GM12878 (cell line): ENCODE results near the gene CCDC3. TPM values are rescaled to one million over a fixed set of nuclear protein-coding genes. Genes with fewer than 3 reads are reported as not detected.

Experiments used
- ATAC-seq: fragments of 200-7000 bp; cut with Tn5 transposase; 3 replicates; pipeline ENCODE4 v1.9.1; 2020; ENCODE audit warnings: mild to moderate bottlenecking, moderate library complexity
- BruUV-seq: library from RNA; stranded (reverse); fragments of 400-500 nt; replicated peaks from 2 replicates; lab custom pipeline; 2021; lab: Mats Ljungman, UMichigan
- CTCF ChIA-PET: fragments of 300-600 bp; sonication (Branson Sonifier 250); formaldehyde crosslinking; extraction: SDS; loops from one replicate; lab custom pipeline; 2021; ENCODE audit warnings: inconsistent platforms; lab: Yijun Ruan, JAX
- POLR2A ChIA-PET: fragments of 350-600 bp; formaldehyde crosslinking; extraction: SDS; loops from one replicate; lab custom pipeline; 2021; ENCODE audit warnings: inconsistent platforms; lab: Charles Lee
- RAD21 ChIA-PET: fragments of 300-600 bp; sonication (Branson Sonifier 250); formaldehyde crosslinking; loops from one replicate; lab custom pipeline; 2023; ENCODE audit warnings: antibody characterized with exemption; ENCODE audit not compliant: unreplicated experiment; lab: Charles Lee
- SMC1A ChIA-PET: fragments of 300-600 bp; sonication (Branson Sonifier 250); formaldehyde crosslinking; loops from one replicate; lab custom pipeline; 2023; ENCODE audit not compliant: unreplicated experiment, uncharacterized antibody; lab: Charles Lee
- DNase-seq: peaks from one replicate; pipeline ENCODE4 v3.0.0-alpha.2; 2011; ENCODE audit warnings: low read depth, low spot score
- FAIRE-seq: peaks from 3 replicates; lab custom pipeline; 2011; peaks lifted over from hg19 to GRCh38; lab: Jason Lieb, UNC
- H2AFZ ChIP-seq: 2 replicates; pipeline ENCODE4 v1.6.0; 2011; ENCODE audit warnings: low read depth, low read length, control low read depth; ENCODE audit not compliant: control insufficient read depth
- H3K27ac ChIP-seq: 2 replicates; pipeline ENCODE4 v1.5.1; 2011; ENCODE audit warnings: control low read depth; ENCODE audit not compliant: control insufficient read depth, insufficient read depth
- H3K27me3 ChIP-seq, 2 experiments: replicated peaks in 1 of 2; 2 replicates each; pipeline versions ENCODE4 v1.6.0 to v1.6.1; 2011; ENCODE audit warnings: low read length in 1 of 2; ENCODE audit not compliant: control insufficient read depth in 2 of 2, insufficient read depth in 2 of 2
- H3K36me3 ChIP-seq, 2 experiments: 2 replicates each; pipeline ENCODE4 v1.5.1; 2011; ENCODE audit warnings: low read length in 1 of 2; ENCODE audit not compliant: control insufficient read depth in 2 of 2, insufficient read depth in 2 of 2
- H3K4me1 ChIP-seq: 2 replicates; pipeline ENCODE4 v1.6.1; 2011; ENCODE audit warnings: mild to moderate bottlenecking, low read length, moderate library complexity, mixed read lengths; ENCODE audit not compliant: control insufficient read depth, insufficient read depth
- H3K4me2 ChIP-seq: 2 replicates; pipeline ENCODE4 v1.6.0; 2011; ENCODE audit warnings: control low read depth; ENCODE audit not compliant: control insufficient read depth, insufficient read depth
- H3K4me3 ChIP-seq: fragments of 200-600 bp; sonication (generic); 2 replicates; pipeline ENCODE4 v1.5.1; 2016
- H3K79me2 ChIP-seq: 2 replicates; pipeline ENCODE4 v1.6.0; 2011; ENCODE audit warnings: low read length; ENCODE audit not compliant: control insufficient read depth, insufficient read depth
- H3K9ac ChIP-seq: 2 replicates; pipeline ENCODE4 v1.8.0; 2011; ENCODE audit warnings: low read length, control low read depth, mixed read lengths; ENCODE audit not compliant: control insufficient read depth, insufficient read depth
- H3K9me3 ChIP-seq: replicated peaks from 3 replicates; pipeline ENCODE4 v1.5.1; 2011; ENCODE audit warnings: mild to moderate bottlenecking, low read length; ENCODE audit not compliant: control insufficient read depth, insufficient read depth
- H4K20me1 ChIP-seq: 2 replicates; pipeline ENCODE4 v1.6.0; 2011; ENCODE audit not compliant: control insufficient read depth, insufficient read depth
- CHD2 ChIP-seq: IDR thresholded peaks from 2 replicates; pipeline ENCODE4 v1.6.1; 2011; ENCODE audit warnings: low read depth, low read length, improper control_type of control experiment, borderline replicate concordance
- EED ChIP-seq: sonication (generic); IDR thresholded peaks from 2 replicates; pipeline ENCODE4 v1.6.1; 2016; ENCODE audit warnings: antibody characterized with exemption, low read depth
- IRF4 ChIP-seq: IDR thresholded peaks from 2 replicates; pipeline ENCODE4 v1.6.1; 2011; ENCODE audit warnings: low read depth, low read length
- LARP7 ChIP-seq: fragments of 450-650 bp; IDR thresholded peaks from 2 replicates; pipeline ENCODE4 v1.6.1; 2017; ENCODE audit warnings: mild to moderate bottlenecking
- MTA3 ChIP-seq: IDR thresholded peaks from 2 replicates; pipeline ENCODE4 v1.6.1; 2012; ENCODE audit warnings: low read length, inconsistent platforms, borderline replicate concordance
- NFXL1 ChIP-seq: fragments of 450-650 bp; IDR thresholded peaks from 2 replicates; pipeline ENCODE4 v1.6.1; 2017; ENCODE audit warnings: antibody characterized with exemption, mild to moderate bottlenecking, borderline replicate concordance
- SPI1 ChIP-seq: IDR thresholded peaks from 2 replicates; pipeline ENCODE4 v1.6.1; 2011; ENCODE audit warnings: low read depth, mild to moderate bottlenecking, low read length, moderate library complexity, borderline replicate concordance; ENCODE audit not compliant: insufficient read depth
- TAF1 ChIP-seq: IDR thresholded peaks from 2 replicates; pipeline ENCODE4 v1.6.1; 2011; ENCODE audit warnings: mild to moderate bottlenecking, low read depth, low read length, borderline replicate concordance
- TARDBP ChIP-seq: IDR thresholded peaks from 2 replicates; pipeline ENCODE4 v1.6.1; 2016; ENCODE audit warnings: borderline replicate concordance
- USF2 ChIP-seq: IDR thresholded peaks from 2 replicates; pipeline ENCODE4 v1.6.1; 2011; ENCODE audit warnings: low read depth, low read length, improper control_type of control experiment, borderline replicate concordance
- YBX1 ChIP-seq: fragments of 450-650 bp; IDR thresholded peaks from 2 replicates; pipeline ENCODE4 v1.6.1; 2016; ENCODE audit warnings: antibody characterized with exemption
- YY1 ChIP-seq: IDR thresholded peaks from 2 replicates; pipeline ENCODE4 v1.6.1; 2011; ENCODE audit warnings: low read depth, mild to moderate bottlenecking, low read length
- ZNF207 ChIP-seq: fragments of 450-650 bp; IDR thresholded peaks from 2 replicates; pipeline ENCODE4 v1.6.1; 2014; ENCODE audit warnings: antibody characterized with exemption, mild to moderate bottlenecking, borderline replicate concordance
- ZNF24 ChIP-seq: fragments of 450-650 bp; IDR thresholded peaks from 2 replicates; pipeline ENCODE4 v1.6.1; 2017; ENCODE audit warnings: antibody characterized with exemption, mild to moderate bottlenecking
- WGBS: methylation state at CpG from one replicate; pipeline ENCODE4 v1.1.6; 2016; ENCODE audit warnings: low lambda C conversion rate; ENCODE audit not compliant: insufficient replicate concordance, insufficient coverage; ENCODE audit errors: missing lambda C conversion rate; 5-methylcytosine and 5-hydroxymethylcytosine counted together
- in situ Hi-C: fragments of 300-500 bp; cut with MboI; formaldehyde crosslinking; loops from 9 replicates; pipeline ENCODE4 v1.14.3; 2018; ENCODE audit warnings: mixed read lengths
- intact Hi-C: fragments of 100-400 bp; cut with micrococcal nuclease; formaldehyde crosslinking; loops from one replicate; pipeline ENCODE4 v1.14.2; 2022; ENCODE audit not compliant: unreplicated experiment
- polyA plus RNA-seq, 11 experiments: library from polyadenylated mRNA; depleted of rRNA in 4 of 11; unstranded in 6 of 11; stranded (reverse) in 5 of 11; fragments of >200 nt; fragmentation: Nextera tagmentation in 4 of 11; fragmentation: Illumina TruSeq in 1 of 11; extraction: Ambion mirVana in 4 of 11; extraction: Trizol in 1 of 11; gene quantifications; 1 replicate in 1 of 11; 2 replicates in 10 of 11; pipeline versions ENCODE4 v1.2.1 to v1.2.3, GENCODE V29; 2011 to 2016; ENCODE audit warnings: inconsistent platforms in 2 of 11, missing spikeins in 2 of 11, low read depth in 1 of 11
- total RNA-seq, 4 experiments: library from RNA; depleted of rRNA in 3 of 4; stranded (reverse); fragments of >200 nt in 3 of 4; fragmentation: Illumina TruSeq in 1 of 4; extraction: Trizol in 1 of 4; gene quantifications; 2 replicates each; pipeline versions ENCODE4 v1.2.1 to v1.2.3, GENCODE V29; 2013 to 2021
- TF ChIP-seq, protein P1 (sequence below): IDR thresholded peaks from 2 replicates; pipeline ENCODE4 v1.6.1; 2012; ENCODE audit warnings: mild to moderate bottlenecking, low read depth, low read length
- TF ChIP-seq, protein P2 (sequence below): IDR thresholded peaks from 2 replicates; pipeline ENCODE4 v1.6.1; 2012; ENCODE audit warnings: low read depth, low read length, improper control_type of control experiment

The CCDC3 gene
- total and polyA plus RNA-seq, 10 of the 15 experiments (the other 5 are each of a cell fraction or from before 2014, with no cell fraction given), result 0.08 TPM; not detected in 9

GRCh38 chr10:12896251-12896650 is 105.3 kb downstream of the CCDC3 start:
- no peak overlapping the region for H3K4me3 ChIP-seq
- ChIA-PET POLR2A (no interaction called here), SMC1A (no interaction called here), CTCF (no interaction called here), RAD21 (no interaction called here)
- ATAC-seq, result no peak
- in situ Hi-C loops (no loop called here), intact Hi-C loops (no loop called here)
- H3K4me2 ChIP-seq, result no peak overlapping the region
- no peak for DNase-seq
- 78% methylated on average over 5 of the region's 5 CpGs for WGBS
- no peaks in the 10 kb centered on the region for H3K4me1 ChIP-seq
- H3K79me2 ChIP-seq, result no peaks in the 10 kb centered on the region
- H3K27me3 ChIP-seq, result no peaks in the 10 kb centered on the region
- no peak overlapping the region for H3K27ac ChIP-seq
- H3K36me3 ChIP-seq, result no peaks in the 10 kb centered on the region
- no peak overlapping the region for H2AFZ ChIP-seq
- no peak for FAIRE-seq
- no peak overlapping the region for H3K9ac ChIP-seq
- TF ChIP-seq YBX1, result no peak
- TF ChIP-seq NFXL1, result no peak
- TF ChIP-seq SPI1, result no peak
- no peak for TF ChIP-seq ZNF24
- TF ChIP-seq EED, result no peak
- no peak for TF ChIP-seq YY1
- no peaks in the 10 kb centered on the region for H4K20me1 ChIP-seq
- BruUV-seq, result no TSS peak
- H3K9me3 ChIP-seq, result no peaks in the 10 kb centered on the region; the same call in 2 of the 3 replicates

DNA sequence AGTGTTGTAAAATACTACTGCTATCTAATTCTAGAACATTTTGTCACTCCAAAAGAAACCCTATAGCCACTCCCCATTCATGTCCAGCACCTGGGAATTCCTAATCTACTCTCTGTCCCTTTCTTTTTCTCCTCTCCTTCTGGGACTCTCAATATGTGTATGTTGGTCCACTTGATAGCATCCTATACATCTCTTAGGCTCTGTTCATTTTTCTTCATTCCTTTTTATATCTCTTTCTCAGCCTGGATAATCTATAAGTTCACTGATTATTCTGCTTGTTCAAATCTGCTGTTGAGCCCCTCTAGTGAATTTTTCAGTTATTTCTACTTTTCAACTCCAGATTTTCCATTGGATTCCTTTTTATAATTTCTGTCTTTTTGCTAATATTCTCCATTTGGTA is 108.6 kb downstream of the CCDC3 start:
- CTCF ChIA-PET, result no interaction called here
- intact Hi-C loops, result no loop called here
- POLR2A ChIA-PET, result interaction anchor here (0.5 kb wide), 1 partner anchor 456 kb away, joined by 3 read pairs; no protein-coding TSS in a partner anchor
- TF ChIP-seq IRF4 (no peak), TAF1 (no peak), TARDBP (no peak), USF2 (no peak), CHD2 (no peak), LARP7 (no peak), MTA3 (no peak), ZNF207 (no peak)
- TF ChIP-seq, protein P1, sequence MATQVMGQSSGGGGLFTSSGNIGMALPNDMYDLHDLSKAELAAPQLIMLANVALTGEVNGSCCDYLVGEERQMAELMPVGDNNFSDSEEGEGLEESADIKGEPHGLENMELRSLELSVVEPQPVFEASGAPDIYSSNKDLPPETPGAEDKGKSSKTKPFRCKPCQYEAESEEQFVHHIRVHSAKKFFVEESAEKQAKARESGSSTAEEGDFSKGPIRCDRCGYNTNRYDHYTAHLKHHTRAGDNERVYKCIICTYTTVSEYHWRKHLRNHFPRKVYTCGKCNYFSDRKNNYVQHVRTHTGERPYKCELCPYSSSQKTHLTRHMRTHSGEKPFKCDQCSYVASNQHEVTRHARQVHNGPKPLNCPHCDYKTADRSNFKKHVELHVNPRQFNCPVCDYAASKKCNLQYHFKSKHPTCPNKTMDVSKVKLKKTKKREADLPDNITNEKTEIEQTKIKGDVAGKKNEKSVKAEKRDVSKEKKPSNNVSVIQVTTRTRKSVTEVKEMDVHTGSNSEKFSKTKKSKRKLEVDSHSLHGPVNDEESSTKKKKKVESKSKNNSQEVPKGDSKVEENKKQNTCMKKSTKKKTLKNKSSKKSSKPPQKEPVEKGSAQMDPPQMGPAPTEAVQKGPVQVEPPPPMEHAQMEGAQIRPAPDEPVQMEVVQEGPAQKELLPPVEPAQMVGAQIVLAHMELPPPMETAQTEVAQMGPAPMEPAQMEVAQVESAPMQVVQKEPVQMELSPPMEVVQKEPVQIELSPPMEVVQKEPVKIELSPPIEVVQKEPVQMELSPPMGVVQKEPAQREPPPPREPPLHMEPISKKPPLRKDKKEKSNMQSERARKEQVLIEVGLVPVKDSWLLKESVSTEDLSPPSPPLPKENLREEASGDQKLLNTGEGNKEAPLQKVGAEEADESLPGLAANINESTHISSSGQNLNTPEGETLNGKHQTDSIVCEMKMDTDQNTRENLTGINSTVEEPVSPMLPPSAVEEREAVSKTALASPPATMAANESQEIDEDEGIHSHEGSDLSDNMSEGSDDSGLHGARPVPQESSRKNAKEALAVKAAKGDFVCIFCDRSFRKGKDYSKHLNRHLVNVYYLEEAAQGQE, result no peak
- TF ChIP-seq, protein P2, sequence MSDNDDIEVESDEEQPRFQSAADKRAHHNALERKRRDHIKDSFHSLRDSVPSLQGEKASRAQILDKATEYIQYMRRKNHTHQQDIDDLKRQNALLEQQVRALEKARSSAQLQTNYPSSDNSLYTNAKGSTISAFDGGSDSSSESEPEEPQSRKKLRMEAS, result no peak
- TF ChIP-seq, all 136 proteins: peak for 0
- no peak overlapping the region for H3K27ac ChIP-seq
- H3K9ac ChIP-seq, result no peak overlapping the region
- H2AFZ ChIP-seq, result no peak overlapping the region
- no peaks in the 10 kb centered on the region for H3K36me3 ChIP-seq
- FAIRE-seq (no peak), ATAC-seq (no peak), DNase-seq (no peak)
- no peaks in the 10 kb centered on the region; the same call in 2 of the 3 replicates for H3K9me3 ChIP-seq
- in situ Hi-C loops, result no loop called here
- H3K79me2 ChIP-seq, result no peaks in the 10 kb centered on the region
- no peak overlapping the region for H3K4me2 ChIP-seq
- no peak overlapping the region for H3K4me3 ChIP-seq
- ChIA-PET RAD21 (no interaction called here), SMC1A (no interaction called here)
- no peaks in the 10 kb centered on the region; a peak in 1 of 4 replicates for H3K27me3 ChIP-seq
- no TSS peak for BruUV-seq
- H4K20me1 ChIP-seq, result no peaks in the 10 kb centered on the region
- no peaks in the 10 kb centered on the region for H3K4me1 ChIP-seq
